GM19372 (cell line): ENCODE results near the gene FKBP1B.
"Not testable (repeated sequence)": the region's sequence is repeated elsewhere in the genome, so short reads cannot be mapped to it uniquely, and the experiment has no call there.

ENCODE experiments used
- ATAC-seq: cut with Tn5 transposase; IDR thresholded peaks from one replicate; pipeline ENCODE4 v1.9.1; 2021; ENCODE audit warnings: mild to moderate bottlenecking, low read depth, moderate library complexity; ENCODE audit not compliant: unreplicated experiment

Gene FKBP1B

DNA sequence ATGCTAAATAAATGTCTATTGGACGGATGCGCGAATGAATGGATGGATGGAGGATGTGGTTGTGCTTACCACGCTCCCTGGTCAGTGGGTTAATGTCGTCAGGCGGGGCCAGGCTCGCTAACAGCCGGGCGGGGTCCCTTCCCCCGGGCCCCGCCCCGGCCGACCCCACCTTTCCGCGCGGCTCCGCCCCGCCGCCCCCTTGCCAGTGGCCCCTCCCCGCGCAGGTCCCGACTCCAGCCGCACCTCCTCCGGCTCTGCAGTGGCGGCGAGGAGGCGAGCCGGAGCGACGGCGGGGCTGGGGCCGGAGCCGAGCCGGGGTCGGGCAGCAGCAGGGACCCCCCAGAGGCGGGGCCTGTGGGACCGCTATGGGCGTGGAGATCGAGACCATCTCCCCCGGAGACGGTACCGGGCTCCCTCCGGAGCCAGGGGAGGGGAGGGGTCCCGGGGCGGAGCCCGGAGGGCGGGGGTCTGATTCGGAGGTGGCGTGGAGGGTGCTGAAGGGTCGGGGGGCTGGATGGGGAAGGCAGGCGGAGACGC lies at the start of gene FKBP1B:
FKBP1B (plus strand) TSS at position 257 of the 537 bp plus-strand sequence; CDS start at position 366, 109 bp downstream.
- no peak for ATAC-seq

DNA sequence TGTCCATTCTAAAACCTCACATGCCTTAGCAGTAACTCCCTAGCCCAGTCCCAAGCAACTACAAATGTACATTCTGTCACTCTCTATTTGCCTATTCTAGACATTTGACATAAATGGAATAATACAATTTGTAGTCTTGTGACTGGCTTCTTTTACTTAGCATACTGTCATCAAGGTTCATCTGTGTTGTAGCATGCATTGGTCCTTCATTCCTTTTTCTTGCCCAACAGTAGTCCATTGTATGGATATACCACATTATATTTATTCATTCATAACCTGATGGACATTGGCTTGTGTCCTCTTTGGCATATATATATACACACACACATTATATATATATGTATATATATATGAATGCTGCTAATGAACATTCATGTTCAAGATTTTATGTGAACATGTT lies 41.8 kb upstream of the FKBP1B start:
- no peak for ATAC-seq

DNA sequence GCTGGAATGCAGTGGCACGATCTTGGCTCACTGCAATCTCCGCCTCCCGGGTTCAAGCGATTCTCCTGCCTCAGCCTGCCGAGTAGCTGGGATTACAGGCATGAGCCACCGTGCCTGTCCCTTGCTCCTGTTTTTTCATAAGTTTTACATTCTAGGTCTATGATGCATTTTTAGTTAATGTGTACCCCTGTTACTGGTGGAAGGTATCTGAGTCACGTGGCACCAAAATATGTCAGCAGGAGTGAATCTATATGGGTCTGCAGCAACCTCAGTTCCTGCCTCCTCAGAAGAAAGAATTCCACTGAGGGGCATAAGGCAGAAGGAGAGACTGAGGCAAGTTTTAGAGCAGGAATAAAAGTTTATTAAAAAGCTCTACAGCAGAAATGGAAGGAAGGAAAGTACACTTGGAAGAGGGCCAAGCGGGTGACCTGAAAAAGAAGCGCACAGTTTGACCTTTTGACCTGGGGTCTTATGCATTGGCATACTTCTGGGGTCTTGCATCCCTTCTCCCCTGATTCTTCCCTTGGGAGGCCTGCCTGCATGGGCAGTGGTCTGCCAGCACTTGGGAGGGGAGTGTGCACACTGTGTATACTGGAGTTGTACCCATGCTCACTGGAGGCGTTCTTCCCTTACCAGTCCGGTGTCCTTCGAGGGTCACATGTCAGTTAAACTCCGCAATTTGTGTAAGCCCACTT lies 40.7 kb upstream of the FKBP1B start:
- ATAC-seq: no peak

DNA sequence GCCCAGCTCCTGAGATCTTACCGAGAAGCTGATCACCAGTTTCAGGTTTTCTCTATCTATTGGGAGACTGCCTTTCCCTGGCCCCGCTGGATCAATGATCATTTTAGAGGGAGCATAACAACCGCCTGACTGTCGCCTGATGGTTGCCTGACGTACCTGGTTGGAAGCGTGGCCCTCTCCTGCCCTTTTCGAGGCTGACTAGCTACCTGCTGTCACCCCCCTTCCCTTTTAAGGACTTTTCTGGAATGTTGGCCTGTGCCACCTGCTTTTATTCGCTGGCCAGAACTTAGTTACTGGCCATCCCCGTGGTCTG lies 40.2 kb upstream of the FKBP1B start:
- ATAC-seq: no peak

DNA sequence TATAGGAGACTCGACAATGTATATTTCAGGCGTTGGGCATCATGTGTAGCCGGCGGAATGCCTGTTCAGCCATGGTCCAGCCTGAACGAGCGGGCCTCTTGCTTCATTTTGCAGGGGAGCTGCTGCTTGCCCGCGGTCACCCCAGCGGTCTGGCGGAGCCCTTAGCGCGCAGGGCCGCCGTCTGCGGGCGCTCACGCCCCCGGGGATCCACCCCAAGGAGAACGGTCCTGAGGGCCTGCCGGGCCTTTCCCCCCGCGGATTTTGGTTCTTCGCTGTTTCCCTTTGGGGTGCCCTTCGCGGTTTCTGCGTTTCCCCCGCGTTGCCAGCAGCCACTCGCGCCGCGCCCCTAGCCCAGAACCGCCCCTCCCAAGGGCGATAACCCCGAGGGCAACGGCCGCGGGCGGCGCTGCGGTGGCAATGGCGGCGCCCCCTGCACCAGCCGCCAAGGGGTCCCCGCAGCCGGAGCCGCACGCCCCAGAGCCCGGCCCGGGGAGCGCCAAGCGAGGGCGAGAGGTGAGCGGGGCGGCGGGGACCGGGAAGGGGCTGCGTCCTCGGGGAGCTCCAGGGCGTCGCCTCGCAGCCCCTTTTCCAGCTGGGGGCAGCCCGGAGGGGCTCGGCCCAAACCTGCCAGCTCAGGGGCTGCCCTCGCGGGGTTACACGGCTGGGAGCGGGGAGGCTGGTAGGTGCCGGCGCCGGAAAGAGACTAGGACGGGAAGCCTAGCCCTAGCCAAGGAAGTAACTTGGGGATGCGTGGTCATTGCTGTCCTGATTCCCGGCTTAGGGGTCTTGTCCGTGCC lies 39.7 kb upstream of the FKBP1B start, which contains the start of gene MFSD2B:
MFSD2B (plus strand) TSS at position 406 of the 797 bp plus-strand sequence; CDS start at position 418, 12 bp downstream.
- no peak for ATAC-seq

DNA sequence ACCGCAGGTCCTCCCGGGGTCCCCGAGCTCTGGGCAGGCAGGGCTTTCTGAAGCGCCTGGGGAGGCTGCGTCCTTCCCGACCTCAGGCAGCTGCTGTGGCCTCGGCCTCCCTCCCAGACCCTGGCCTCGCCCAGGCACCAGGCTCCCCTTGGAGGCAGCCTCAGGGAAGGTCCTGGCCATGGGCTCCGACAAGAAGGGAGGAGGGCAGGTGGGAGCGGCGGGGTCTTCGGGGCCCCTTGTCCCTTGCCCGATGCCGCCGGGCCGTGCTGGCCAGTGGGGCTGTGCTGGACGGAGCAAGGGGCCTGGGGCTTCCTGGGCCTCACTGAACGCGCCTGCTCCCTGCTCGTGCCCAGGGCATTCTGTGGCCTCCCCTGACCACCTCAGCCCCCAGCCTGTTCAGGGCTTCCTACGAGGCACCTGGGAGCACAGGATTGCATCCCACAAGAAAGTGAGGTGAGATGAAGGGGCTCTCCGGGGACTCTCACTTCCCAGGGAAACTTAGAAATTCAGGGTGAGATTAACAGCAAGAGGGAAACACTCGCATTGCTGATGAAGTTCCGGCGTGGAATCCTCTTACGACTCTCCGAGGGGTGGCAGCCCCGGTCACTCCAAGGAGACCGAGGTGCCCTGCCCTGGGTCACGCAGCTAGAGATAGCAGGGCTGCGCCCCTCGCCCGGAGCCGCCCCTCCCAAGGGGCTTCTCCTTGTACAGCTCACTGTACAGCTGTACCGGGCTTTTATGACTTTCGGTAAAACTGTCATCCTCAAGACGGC lies 38.9 kb upstream of the FKBP1B start:
- ATAC-seq: no peak

DNA sequence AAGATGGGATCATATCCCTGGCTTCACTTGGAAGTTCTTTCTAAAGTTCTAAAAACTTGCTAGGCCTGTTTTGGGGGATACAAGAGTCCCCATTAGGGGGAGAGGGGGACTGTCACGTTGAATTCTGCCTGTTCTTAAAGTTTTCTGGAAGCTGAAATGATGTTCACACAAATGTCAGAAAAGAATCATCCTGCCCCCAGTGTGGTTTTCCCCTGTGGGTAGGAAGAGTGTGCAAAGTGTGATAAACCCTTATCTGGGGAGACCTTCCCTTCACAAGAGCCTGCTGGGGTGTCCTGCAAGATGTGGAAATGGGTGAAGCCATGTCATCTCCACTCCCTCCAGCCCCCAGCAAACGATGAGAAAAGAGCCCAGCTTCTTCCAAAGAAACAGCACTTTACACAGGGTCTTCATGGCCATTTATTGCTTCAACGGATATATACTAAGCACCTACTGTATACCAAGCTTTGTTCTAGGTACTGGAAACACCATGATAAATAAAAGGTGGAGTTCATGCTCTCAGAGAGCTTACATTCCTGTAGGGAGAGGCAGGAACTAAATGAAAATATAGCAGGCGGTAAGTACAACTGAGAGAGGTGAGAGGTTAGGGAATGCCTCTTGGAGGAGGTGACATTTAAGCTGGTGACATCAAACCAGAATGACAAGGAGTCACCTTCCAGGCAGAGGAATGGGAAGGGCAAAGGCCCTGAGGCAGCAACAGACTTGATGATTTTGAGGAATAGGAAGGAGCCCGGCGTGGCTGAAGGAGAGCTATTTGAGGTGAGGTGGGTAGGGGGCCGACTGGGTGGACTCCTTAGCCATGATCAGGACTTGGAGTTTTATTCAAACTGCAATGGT lies 38.1 kb upstream of the FKBP1B start:
- ATAC-seq: no peak

DNA sequence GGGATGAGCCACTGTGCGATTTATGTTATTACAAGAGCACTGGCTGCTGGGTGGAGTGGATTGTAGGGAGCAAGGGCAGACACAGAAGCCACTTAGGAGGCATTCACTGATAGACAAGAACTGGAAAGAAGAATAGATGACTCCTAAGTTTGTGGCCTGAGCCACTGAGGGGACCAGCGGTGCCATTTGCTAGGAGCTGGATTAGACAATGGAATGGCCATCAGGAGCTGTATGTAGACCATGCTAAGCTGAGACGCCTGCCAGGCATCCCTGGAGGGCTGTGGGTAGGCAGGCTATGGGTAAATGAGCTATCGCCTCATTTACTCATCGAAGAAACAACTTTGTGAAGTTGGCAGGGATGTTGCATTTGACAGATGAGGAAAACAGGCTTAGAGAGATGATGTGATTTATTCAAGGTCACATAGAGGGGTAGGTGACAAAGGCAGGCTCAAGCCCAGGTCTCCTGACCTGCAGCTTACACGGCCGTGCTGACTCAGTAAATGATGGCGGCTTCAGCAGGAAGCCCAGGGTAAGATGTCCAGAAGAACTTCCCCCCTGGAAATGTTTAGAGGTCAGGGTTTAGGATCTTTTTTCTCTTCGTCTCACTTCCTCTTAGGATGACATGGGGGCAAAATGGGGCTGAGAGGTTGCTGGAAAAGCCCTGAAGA lies 36.9 kb upstream of the FKBP1B start:
- no peak for ATAC-seq

DNA sequence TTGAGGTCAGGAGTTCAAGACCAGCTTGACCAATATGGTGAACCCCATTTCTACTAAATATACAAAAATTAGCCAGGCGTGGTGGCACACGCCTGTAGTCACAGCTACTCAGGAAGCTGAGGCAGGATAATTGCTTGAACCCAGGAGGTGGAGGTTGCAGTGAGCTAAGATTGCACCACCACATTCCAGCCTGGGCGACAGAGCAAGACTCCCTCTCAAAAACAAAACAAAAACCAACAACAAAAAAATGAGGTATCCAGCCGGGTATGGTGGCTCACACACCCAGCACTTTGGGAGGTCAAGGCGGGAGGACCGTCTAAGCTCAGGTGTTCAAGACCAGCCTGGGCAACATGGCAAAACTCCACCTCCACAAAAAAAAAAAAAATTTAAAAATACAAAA lies 34.6 kb upstream of the FKBP1B start:
- ATAC-seq: not testable (repeated sequence)

DNA sequence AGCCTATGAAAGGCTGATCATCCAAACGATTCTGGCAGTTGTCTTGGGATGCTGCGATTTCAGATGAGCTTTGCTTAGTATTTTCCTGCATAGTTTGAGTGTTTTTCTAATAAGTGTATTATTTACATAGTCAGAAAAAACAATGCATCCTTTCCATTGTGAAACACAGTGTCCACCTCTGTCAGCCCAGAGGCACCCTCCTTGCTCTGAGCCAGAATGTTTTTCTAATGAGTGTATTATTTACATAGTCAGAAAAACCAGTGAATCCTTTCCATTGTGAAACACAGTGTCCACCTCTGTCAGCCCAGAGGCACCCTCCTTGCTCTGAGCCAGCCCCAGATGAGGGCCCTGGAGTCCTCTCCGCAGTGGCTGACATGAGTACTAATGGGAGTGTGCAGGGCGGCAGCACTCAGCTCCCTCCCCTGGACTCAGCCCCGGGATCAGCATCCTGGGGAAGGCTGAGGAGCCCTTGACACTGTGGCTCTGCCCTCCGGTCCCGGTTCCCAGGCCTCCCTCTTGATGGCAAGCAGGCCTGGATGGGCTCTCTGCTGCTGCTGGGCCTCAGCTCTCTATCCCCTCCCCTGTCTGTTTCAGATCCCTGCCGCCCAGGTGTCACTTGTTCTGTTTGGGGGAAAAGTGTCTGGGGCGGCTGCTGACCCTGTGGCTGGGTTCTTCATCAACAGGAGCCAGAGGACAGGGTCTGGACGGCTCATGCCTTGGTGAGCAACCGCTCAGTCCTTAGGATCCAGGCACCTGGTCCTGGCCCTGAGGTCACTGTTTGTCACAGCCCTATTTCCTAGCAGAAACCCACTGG lies 33.8 kb upstream of the FKBP1B start:
- ATAC-seq: no peak

DNA sequence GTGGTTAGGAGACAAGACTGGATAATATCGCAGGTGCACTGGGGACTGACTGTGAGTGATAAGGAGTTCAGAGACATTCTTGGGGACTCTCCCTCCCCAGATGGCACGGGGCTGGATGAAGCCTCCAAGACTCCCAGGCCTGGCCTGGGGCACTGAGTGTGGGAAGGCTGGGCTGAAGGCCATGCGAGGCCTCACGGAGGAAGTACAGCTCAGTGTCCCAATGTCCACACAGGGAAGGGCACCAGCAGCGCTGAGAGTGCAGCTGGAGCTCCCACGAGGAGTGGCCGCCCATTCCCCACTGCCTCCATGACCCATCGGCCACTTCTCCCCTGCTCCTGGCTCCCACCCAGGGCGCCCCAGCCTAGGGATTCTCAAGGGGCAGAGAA lies 33.2 kb upstream of the FKBP1B start:
- no peak for ATAC-seq

DNA sequence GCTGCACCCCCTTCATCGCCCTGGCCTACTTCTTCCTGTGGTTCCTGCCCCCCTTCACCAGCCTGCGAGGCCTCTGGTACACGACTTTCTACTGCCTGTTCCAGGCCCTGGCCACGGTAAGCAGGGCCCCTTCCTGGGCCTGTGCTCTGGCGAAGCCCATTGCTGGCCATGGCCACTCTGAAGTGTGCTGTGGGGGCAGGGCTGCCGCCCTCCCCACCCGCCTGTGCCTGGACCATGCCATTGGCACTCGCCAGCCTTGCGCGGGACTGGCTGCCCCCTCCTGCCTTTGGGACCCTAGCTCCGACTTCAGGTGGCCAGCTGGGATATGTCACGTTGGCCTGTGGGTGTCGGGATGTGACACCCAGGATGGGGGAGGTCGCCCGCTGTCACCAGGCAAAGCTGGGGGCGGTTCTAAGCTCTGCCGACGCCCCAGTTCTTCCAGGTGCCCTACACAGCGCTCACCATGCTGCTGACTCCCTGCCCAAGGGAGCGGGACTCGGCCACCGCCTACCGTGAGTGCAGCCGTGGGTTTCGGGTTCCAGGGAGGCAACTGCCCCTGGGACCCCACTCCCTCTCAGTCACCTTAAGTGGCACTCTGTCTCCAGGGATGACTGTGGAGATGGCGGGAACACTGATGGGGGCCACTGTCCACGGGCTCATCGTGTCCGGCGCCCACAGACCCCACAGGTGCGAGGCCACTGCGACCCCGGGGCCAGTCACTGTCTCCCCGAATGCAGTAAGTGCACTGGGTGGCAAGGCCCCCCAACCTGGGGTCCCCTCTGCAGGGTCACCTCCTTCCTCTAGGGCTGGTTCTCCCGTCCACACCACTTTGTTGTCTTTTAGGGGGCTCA lies 32.5 kb upstream of the FKBP1B start:
- no peak for ATAC-seq

DNA sequence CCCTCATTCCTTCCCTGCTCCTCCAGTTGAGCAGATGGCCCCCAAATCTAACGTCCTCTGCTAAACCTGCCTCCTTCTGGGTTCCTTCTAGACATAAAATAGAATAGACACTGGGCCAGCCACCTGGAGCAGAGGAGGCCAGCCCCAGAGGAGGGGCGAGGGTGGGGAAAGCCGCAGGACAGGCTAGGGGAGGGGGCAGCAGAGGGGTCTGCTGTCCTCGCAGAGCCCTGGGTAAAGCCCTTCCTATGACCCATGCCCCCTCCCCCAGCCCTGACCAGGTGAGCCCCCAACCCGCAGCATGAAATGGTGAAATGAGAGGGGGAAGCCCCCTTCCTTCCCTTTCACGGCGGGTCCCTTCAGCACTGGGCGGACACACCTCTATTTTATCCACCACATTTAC lies 31.8 kb upstream of the FKBP1B start:
- ATAC-seq: no peak

DNA sequence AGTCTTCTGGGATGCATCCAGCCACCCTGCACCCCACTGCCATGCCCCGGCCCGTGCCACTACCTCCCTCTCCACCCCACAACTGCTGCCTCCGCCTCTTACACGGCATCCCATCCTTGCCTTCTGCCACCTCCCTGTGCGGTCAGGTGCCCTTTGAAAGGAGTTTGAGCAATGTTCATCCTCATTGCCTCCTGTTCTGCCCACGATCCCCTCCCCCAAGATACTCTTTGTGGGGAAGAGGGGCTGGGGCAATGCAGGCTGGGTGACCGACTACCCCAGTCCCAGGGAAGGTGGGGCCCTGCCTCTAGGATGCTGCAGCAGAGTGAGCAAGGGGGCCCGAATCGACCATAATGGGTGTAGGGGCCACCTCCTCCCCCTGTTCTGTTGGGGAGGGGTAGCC lies 31.3 kb upstream of the FKBP1B start:
- no peak for ATAC-seq

DNA sequence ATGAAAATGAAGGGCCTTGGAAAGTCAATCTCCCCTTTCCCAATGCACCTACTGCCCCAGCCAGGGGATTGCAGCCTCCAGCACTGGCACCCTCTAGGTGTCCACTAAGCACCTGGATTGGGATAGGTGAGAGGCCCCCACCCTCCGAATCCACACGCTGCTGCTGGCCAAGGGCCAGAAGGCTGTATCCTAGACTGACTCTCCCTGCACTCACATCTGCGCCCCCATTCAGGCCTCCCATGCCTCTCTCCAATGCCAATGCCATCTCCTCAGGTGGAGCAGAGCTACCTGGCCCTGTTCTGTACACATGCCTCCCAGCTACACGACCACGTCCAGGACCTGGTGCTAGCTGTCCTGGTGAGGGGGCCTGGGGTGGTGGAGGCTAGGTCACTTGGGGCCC lies 29.8 kb upstream of the FKBP1B start:
- ATAC-seq: no peak

DNA sequence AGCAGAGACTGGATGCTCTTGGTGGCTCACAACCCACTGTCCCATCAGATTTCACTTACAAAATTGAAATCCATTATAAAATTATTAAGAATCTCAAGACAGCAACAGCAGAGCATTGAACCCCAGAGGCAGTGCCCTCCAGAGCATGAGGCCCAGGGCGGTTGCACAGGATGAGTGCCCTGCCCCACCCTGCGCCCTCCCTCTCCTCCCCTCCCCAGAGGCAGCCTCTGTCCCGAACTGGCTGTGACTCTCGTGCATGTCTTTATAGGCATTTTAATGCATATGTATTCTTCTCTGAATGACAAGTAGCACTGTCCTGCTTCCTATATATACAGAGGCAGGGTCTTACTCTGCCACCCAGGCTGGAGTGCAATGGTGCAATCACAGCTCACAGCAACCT lies 29.3 kb upstream of the FKBP1B start:
- no peak for ATAC-seq

DNA sequence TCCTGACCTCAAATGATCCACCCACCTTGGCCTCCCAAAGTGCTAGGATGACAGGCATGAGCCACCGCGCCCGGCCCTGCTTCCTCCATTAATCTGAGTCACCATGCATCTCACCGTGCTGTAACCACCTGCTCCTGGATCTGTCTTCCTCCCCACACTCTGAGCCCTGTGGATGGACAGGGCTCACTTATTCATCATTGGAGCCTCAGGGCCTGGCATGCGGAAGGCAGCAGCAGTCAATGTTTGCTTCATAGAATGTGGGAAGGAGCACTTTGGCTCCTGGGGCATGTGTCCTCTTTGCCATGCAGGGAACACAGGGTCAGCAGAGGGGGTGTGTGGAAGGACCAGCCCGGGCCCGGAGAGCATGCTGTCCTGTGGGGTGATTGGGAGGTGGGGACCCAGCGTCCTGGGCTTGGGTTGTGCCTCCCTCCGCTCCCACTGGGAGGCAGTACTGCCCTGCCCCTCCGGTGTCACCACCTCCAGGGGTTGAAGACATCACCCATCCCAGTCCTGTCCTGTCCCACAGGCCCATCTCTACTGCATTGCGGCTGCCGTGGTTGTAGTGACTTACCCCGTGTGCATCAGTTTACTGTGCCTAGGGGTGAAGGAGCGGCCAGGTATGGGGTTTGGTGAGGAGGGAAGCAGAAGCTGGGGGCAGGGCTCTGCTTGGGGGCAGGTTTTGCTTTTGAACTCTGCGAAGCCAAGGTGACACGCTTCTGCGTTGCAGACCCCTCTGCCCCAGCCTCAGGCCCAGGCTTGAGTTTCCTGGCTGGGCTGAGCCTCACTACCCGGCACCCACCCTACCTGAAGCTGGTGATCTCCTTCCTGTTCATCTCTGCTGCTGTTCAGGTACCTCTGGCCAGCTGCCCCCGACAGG lies 28.2 kb upstream of the FKBP1B start:
- no peak for ATAC-seq
